ENCODE results near the gene RIMS1.

RIMS1 gene

DNA sequence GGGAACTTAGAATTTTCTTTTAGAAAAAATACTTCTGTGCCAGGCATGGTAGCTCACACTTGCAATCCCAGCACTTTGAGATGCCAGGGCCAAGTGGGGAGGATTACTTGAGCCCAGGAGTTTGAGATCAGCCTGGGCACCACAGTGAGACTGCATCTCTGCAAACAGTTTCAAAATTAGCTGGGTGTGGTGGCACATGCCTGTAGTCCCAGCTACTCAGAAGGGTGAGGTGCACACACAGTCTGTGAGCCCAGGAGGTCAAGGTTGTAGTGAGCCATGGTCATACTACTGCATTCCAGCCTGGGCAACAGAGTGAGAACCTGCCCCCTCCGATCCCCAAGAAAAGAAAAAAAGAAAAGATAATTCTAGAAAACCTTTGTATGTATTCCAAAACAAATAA lies 389.5 kb downstream of the RIMS1 start:
- H3K4me3 ChIP-seq (ENCODE audit: low read depth, low read length) = no peak overlapping the region
- TF ChIP-seq, protein P1, sequence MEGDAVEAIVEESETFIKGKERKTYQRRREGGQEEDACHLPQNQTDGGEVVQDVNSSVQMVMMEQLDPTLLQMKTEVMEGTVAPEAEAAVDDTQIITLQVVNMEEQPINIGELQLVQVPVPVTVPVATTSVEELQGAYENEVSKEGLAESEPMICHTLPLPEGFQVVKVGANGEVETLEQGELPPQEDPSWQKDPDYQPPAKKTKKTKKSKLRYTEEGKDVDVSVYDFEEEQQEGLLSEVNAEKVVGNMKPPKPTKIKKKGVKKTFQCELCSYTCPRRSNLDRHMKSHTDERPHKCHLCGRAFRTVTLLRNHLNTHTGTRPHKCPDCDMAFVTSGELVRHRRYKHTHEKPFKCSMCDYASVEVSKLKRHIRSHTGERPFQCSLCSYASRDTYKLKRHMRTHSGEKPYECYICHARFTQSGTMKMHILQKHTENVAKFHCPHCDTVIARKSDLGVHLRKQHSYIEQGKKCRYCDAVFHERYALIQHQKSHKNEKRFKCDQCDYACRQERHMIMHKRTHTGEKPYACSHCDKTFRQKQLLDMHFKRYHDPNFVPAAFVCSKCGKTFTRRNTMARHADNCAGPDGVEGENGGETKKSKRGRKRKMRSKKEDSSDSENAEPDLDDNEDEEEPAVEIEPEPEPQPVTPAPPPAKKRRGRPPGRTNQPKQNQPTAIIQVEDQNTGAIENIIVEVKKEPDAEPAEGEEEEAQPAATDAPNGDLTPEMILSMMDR (IDR thresholded peaks at IDR 0.05; ENCODE audit: low read depth, low read length) = no peak

DNA sequence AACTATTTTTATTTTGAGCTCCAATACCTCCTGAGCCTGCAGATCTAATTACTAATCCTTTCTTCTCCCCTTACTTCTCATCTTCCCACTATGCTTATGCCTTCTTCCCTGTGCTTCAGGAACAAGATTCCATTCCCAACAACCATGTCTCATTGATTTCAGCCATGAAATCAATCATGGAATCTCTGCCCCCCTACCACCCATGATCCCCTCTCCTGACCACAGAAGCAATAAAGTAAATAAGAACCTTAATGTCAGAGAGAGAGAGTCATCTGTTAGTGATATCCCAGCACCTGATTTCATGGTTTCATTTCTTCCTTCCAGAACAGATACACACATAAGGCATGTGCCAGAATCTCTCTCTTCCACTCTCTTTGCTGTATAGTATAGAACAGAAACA lies 395.9 kb downstream of the RIMS1 start:
- no peak overlapping the region for H3K4me3 ChIP-seq (ENCODE audit: low read depth, low read length)

DNA sequence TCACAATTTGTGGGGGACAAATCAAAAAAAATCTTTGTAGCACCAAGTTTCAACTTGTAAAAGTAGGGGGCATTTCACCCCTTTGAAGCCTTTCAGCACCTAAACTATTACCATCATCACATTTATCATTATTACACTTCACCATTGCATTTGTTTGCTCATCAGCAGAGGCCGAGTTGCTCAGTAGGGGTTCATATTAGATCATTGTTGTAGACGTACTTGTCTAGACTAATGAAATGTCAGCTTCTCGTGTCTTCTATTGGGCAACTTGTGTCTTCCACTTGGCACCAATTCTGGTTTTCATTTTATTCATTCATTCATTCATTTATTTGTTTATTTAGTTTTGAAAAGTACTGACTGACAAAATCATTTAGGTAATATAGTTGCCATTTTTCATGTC lies 397.2 kb downstream of the RIMS1 start:
- H3K4me3 ChIP-seq (ENCODE audit: low read depth, low read length) = no peak overlapping the region
- TF ChIP-seq, protein P1 (IDR thresholded peaks at IDR 0.05; ENCODE audit: low read depth, low read length) = no peak

More for the DNA sequence above, 395.9 kb downstream of the RIMS1 start:
- TF ChIP-seq, protein P1 (IDR thresholded peaks at IDR 0.05; ENCODE audit: low read depth, low read length) = no peak

DNA sequence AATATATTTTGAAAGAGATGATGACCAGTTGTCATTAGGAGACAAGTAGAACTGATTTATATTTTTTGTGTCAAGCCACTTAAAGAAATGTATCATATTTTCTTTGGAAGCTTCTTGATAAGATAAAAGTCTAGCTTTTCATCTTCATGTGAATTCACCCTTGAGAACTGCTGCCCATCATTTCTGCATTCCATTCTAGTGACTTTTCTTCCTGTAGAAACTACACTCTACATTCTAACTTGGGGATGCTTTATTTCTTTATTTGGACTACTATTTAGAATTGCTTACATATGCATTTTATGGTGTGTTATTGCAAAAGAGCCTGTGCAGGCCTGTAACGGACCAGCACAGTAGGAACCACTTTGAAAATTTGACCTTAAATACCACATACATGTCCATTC lies 400.6 kb downstream of the RIMS1 start:
- H3K4me3 ChIP-seq (ENCODE audit: low read depth, low read length) = no peak overlapping the region
- TF ChIP-seq, protein P1 (IDR thresholded peaks at IDR 0.05; ENCODE audit: low read depth, low read length) = no peak

GRCh38 chr6:72287801-72288200 lies 401.5 kb downstream of the RIMS1 start:
- TF ChIP-seq, protein P1 (IDR thresholded peaks at IDR 0.05; ENCODE audit: low read depth, low read length) = no peak
- H3K4me3 ChIP-seq (ENCODE audit: low read depth, low read length) = no peak overlapping the region

GRCh38 chr6:72288592-72288991 lies 402.2 kb downstream of the RIMS1 start:
- no peak overlapping the region for H3K4me3 ChIP-seq (ENCODE audit: low read depth, low read length)
- TF ChIP-seq, protein P1 (IDR thresholded peaks at IDR 0.05; ENCODE audit: low read depth, low read length) = no peak

GRCh38 chr6:72290620-72291019 lies 404.3 kb downstream of the RIMS1 start:
- H3K4me3 ChIP-seq (ENCODE audit: low read depth, low read length) = no peak overlapping the region
- TF ChIP-seq, protein P1 (IDR thresholded peaks at IDR 0.05; ENCODE audit: low read depth, low read length) = no peak

All from WI38 (cell line).